Astrocyte (in vitro differentiated cells and primary cell): Measurements from ENCODE around the gene SAMD4A. TPM values are rescaled to one million over a fixed set of nuclear protein-coding genes. Genes with fewer than 3 reads are reported as not detected.

Experiments used
- DNase-seq: peaks from one replicate; pipeline ENCODE4 v3.0.0-alpha.2; 2010; ENCODE audit warnings: low read depth
- FAIRE-seq: peaks from 2 replicates; lab custom pipeline; 2011; peaks lifted over from hg19 to GRCh38; lab: Jason Lieb, UNC
- H2AFZ ChIP-seq: 2 replicates; pipeline ENCODE4 v1.6.0; 2012; ENCODE audit warnings: low read depth, low read length, inconsistent platforms
- H3K27ac ChIP-seq: 2 replicates; pipeline ENCODE4 v1.5.1; 2011; ENCODE audit warnings: low read depth, low read length, inconsistent platforms
- H3K27me3 ChIP-seq: 2 replicates; pipeline ENCODE4 v1.6.0; 2011; ENCODE audit warnings: low read length, inconsistent platforms; ENCODE audit not compliant: insufficient read depth
- H3K36me3 ChIP-seq: 2 replicates; pipeline ENCODE4 v1.5.1; 2011; ENCODE audit warnings: low read length, inconsistent platforms; ENCODE audit not compliant: insufficient read depth
- H3K4me1 ChIP-seq: 2 replicates; pipeline ENCODE4 v1.5.1; 2011; ENCODE audit warnings: low read length, inconsistent platforms; ENCODE audit not compliant: insufficient read depth
- H3K4me2 ChIP-seq: 2 replicates; pipeline ENCODE4 v1.6.0; 2012; ENCODE audit warnings: low read length, inconsistent platforms
- H3K4me3 ChIP-seq: 2 replicates; pipeline ENCODE4 v1.5.1; 2011; ENCODE audit warnings: low read depth, mild to moderate bottlenecking, low read length, inconsistent platforms; ENCODE audit not compliant: insufficient read depth
- H3K79me2 ChIP-seq: 2 replicates; pipeline ENCODE4 v1.6.0; 2012; ENCODE audit warnings: mild to moderate bottlenecking, low read length, inconsistent platforms; ENCODE audit not compliant: insufficient read depth
- H3K9ac ChIP-seq: 2 replicates; pipeline ENCODE4 v1.6.0; 2012; ENCODE audit warnings: mild to moderate bottlenecking, low read length, inconsistent platforms
- H3K9me3 ChIP-seq: 2 replicates; pipeline ENCODE4 v1.5.1; 2012; ENCODE audit warnings: low read depth, mild to moderate bottlenecking, low read length, inconsistent platforms; ENCODE audit not compliant: insufficient read depth
- H4K20me1 ChIP-seq: 2 replicates; pipeline ENCODE4 v1.6.0; 2012; ENCODE audit warnings: low read length, inconsistent platforms; ENCODE audit not compliant: insufficient read depth
- H3K27ac Mint-ChIP-seq: one replicate; pipeline ENCODE4 v1.8.0; 2021; ENCODE audit warnings: mild to moderate bottlenecking, mixed read lengths; ENCODE audit not compliant: unreplicated experiment
- H3K27me3 Mint-ChIP-seq: one replicate; pipeline ENCODE4 v1.8.0; 2021; ENCODE audit warnings: low read depth, mixed read lengths; ENCODE audit not compliant: unreplicated experiment
- H3K36me3 Mint-ChIP-seq: one replicate; pipeline ENCODE4 v1.8.0; 2021; ENCODE audit warnings: low read depth, mixed read lengths; ENCODE audit not compliant: unreplicated experiment
- H3K4me1 Mint-ChIP-seq: one replicate; pipeline ENCODE4 v1.8.0; 2021; ENCODE audit warnings: low read depth, mixed read lengths; ENCODE audit not compliant: unreplicated experiment
- H3K4me3 Mint-ChIP-seq: one replicate; pipeline ENCODE4 v1.8.0; 2021; ENCODE audit warnings: mild to moderate bottlenecking, moderate library complexity, mixed read lengths; ENCODE audit not compliant: unreplicated experiment
- H3K9me3 Mint-ChIP-seq: one replicate; pipeline ENCODE4 v1.8.0; 2021; ENCODE audit warnings: mild to moderate bottlenecking, mixed read lengths; ENCODE audit not compliant: unreplicated experiment
- EZH2 ChIP-seq: IDR thresholded peaks from 2 replicates; pipeline ENCODE4 v1.6.1; 2012; ENCODE audit warnings: mild to moderate bottlenecking, low read length, inconsistent platforms; ENCODE audit not compliant: insufficient read depth
- total RNA-seq: library from RNA; stranded (reverse); gene quantifications from 2 replicates; pipeline ENCODE4 v1.2.1, GENCODE V29; 2021
- TF ChIP-seq, protein P1 (sequence below): IDR thresholded peaks from 2 replicates; pipeline ENCODE4 v1.5.1; 2011; ENCODE audit warnings: low read depth, mild to moderate bottlenecking, inconsistent platforms, low read length, moderate library complexity; ENCODE audit not compliant: insufficient read depth

SAMD4A gene
- total RNA-seq, 1 donor from 2014 or later = 68.2 TPM

DNA sequence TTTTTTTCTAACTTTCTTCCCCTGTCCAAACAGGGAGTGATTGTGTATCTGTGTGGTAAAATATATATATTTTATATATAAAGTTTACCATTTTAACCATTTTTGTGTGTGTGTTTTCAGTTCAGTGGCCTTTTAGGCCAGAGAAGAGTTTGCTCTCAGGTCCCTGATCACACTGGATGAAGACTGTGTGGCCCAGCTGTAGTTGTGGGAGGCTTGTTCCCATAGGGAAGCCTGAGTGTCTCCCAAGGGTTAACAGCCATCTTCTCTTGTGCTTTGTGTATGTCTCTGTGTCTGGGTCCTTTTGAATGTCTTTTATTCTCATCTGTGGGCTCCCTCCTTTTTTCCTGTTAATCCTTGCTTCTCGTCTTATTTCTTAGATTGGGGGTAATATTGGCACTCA, 33.8 kb upstream of the SAMD4A start:
- H3K4me3 Mint-ChIP-seq = no peak overlapping the region
- no peak overlapping the region for H3K9ac ChIP-seq
- TF ChIP-seq EZH2 = no peak
- TF ChIP-seq, protein P1, sequence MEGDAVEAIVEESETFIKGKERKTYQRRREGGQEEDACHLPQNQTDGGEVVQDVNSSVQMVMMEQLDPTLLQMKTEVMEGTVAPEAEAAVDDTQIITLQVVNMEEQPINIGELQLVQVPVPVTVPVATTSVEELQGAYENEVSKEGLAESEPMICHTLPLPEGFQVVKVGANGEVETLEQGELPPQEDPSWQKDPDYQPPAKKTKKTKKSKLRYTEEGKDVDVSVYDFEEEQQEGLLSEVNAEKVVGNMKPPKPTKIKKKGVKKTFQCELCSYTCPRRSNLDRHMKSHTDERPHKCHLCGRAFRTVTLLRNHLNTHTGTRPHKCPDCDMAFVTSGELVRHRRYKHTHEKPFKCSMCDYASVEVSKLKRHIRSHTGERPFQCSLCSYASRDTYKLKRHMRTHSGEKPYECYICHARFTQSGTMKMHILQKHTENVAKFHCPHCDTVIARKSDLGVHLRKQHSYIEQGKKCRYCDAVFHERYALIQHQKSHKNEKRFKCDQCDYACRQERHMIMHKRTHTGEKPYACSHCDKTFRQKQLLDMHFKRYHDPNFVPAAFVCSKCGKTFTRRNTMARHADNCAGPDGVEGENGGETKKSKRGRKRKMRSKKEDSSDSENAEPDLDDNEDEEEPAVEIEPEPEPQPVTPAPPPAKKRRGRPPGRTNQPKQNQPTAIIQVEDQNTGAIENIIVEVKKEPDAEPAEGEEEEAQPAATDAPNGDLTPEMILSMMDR = no peak
- H3K4me2 ChIP-seq = no peak overlapping the region
- no peaks in the 10 kb centered on the region for H3K36me3 Mint-ChIP-seq
- H3K79me2 ChIP-seq = no peaks in the 10 kb centered on the region
- H3K27ac Mint-ChIP-seq = no peak overlapping the region
- no peak for FAIRE-seq
- H3K4me1 ChIP-seq = no peaks in the 10 kb centered on the region
- no peaks in the 10 kb centered on the region for H4K20me1 ChIP-seq
- no peak overlapping the region for H3K4me3 ChIP-seq
- no peak overlapping the region for H3K27ac ChIP-seq
- no peaks in the 10 kb centered on the region for H3K27me3 Mint-ChIP-seq
- no peaks in the 10 kb centered on the region for H3K27me3 ChIP-seq
- H3K4me1 Mint-ChIP-seq = peaks cover 10% of the 10 kb centered on the region
- no peaks in the 10 kb centered on the region for H3K9me3 ChIP-seq
- H3K9me3 Mint-ChIP-seq = no peaks in the 10 kb centered on the region
- no peak for DNase-seq
- H2AFZ ChIP-seq = no peak overlapping the region
- no peaks in the 10 kb centered on the region for H3K36me3 ChIP-seq

DNA sequence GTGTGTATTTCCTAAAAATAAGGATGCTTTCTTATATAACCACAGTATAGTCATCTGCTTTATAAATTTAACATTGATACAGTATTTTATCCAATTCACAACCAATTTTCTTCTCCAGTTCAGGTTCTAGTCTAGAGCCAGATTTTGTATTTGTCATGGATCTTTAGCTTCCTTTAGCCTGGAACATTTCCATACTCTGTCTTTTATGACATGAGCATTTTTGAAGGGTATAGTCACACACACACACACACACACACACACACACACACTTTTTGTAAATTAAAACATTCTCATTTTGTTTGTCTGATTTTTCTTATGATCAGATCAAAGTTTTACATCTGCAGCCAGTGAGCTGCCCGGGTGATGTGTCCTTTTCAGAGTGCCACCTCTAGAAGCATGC, 31.8 kb upstream of the SAMD4A start:
- H3K36me3 Mint-ChIP-seq = peaks cover 2% of the 10 kb centered on the region

DNA sequence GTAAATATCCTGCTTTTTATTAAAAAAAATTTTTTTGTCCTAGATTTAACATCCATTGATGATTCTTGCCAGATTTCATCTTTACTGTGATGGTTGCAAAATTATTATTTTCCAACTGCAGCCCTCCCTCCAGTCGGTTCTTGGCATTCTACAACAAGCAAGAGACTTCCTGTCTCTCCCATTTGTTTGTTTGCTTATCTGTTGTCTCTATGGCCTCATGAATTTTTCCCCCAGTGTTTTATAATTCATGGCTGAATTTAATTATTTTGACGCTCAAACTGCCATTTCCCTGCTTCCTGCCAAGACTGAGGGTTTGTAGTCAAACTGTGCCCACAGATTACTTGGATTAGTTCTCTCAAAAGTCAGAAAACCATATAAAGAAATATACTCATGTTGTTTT, 31.3 kb upstream of the SAMD4A start:
- no peaks in the 10 kb centered on the region for H3K9me3 Mint-ChIP-seq

More for the DNA sequence above, 31.8 kb upstream of the SAMD4A start:
- no peaks in the 10 kb centered on the region for H3K79me2 ChIP-seq
- FAIRE-seq (no peak), DNase-seq (no peak)
- TF ChIP-seq, protein P1 = no peak
- no peak for TF ChIP-seq EZH2
- no peaks in the 10 kb centered on the region for H3K4me1 ChIP-seq
- no peak overlapping the region for H3K27ac ChIP-seq
- no peak overlapping the region for H3K4me2 ChIP-seq
- no peak overlapping the region for H2AFZ ChIP-seq
- Mint-ChIP-seq H3K9me3 (no peaks in the 10 kb centered on the region), H3K27me3 (no peaks in the 10 kb centered on the region), H3K4me1 (peaks cover 7% of the 10 kb centered on the region), H3K4me3 (no peak overlapping the region), H3K27ac (no peak overlapping the region)
- H3K4me3 ChIP-seq = no peak overlapping the region
- no peaks in the 10 kb centered on the region for H3K9me3 ChIP-seq
- H3K9ac ChIP-seq = no peak overlapping the region
- no peaks in the 10 kb centered on the region for H3K27me3 ChIP-seq
- no peaks in the 10 kb centered on the region for H4K20me1 ChIP-seq
- no peaks in the 10 kb centered on the region for H3K36me3 ChIP-seq

More for the DNA sequence above, 31.3 kb upstream of the SAMD4A start:
- no peak overlapping the region for H3K4me2 ChIP-seq
- peaks cover 2% of the 10 kb centered on the region for H3K36me3 ChIP-seq
- Mint-ChIP-seq H3K4me3 (no peak overlapping the region), H3K27me3 (no peaks in the 10 kb centered on the region), H3K36me3 (peaks cover 3% of the 10 kb centered on the region), H3K27ac (no peak overlapping the region), H3K4me1 (peaks cover 7% of the 10 kb centered on the region)
- H3K27me3 ChIP-seq = no peaks in the 10 kb centered on the region
- H3K9ac ChIP-seq = no peak overlapping the region
- FAIRE-seq (no peak), DNase-seq (no peak)
- H2AFZ ChIP-seq = no peak overlapping the region
- H3K9me3 ChIP-seq = no peaks in the 10 kb centered on the region
- H3K4me3 ChIP-seq = no peak overlapping the region
- H4K20me1 ChIP-seq = no peaks in the 10 kb centered on the region
- H3K79me2 ChIP-seq = no peaks in the 10 kb centered on the region
- no peak overlapping the region for H3K27ac ChIP-seq
- no peak for TF ChIP-seq EZH2
- TF ChIP-seq, protein P1 = no peak
- H3K4me1 ChIP-seq = no peaks in the 10 kb centered on the region
